HG02588 (cell line): ENCODE data around the gene SAMD4B.

Experiments
- ATAC-seq: cut with Tn5 transposase; IDR thresholded peaks from one replicate; pipeline ENCODE4 v1.9.1; 2021; ENCODE audit warnings: mild to moderate bottlenecking, moderate library complexity; ENCODE audit not compliant: unreplicated experiment

SAMD4B gene

DNA sequence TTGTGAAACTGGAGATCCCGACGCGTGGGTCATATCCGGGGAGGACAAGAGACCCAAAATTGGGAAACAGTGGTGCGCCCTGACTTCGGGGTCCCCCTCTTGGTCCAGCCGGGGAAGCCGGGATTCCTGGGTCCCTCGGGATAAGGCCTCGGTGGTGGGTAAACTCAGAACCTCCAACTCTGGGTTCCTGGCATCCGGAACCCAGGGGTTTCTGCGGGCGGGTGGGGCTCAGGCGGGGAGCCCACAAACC is 65.1 kb downstream of the SAMD4B start:
- no peak for ATAC-seq

DNA sequence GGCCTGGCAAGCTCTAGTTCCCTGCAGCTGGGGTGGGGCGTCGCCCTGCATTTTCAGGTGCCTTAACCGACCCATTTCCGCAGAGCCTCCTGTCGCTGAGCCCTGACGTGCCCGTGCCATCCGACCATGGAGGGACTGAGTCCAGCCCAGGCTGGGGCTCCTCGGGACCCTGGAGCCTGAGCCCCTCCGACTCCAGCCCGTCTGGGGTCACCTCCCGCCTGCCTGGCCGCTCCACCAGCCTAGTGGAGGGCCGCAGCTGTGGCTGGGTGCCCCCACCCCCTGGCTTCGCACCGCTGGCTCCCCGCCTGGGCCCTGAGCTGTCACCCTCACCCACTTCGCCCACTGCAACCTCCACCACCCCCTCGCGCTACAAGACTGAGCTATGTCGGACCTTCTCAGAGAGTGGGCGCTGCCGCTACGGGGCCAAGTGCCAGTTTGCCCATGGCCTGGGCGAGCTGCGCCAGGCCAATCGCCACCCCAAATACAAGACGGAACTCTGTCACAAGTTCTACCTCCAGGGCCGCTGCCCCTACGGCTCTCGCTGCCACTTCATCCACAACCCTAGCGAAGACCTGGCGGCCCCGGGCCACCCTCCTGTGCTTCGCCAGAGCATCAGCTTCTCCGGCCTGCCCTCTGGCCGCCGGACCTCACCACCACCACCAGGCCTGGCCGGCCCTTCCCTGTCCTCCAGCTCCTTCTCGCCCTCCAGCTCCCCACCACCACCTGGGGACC is 65.6 kb downstream of the SAMD4B start:
- no peak for ATAC-seq

DNA sequence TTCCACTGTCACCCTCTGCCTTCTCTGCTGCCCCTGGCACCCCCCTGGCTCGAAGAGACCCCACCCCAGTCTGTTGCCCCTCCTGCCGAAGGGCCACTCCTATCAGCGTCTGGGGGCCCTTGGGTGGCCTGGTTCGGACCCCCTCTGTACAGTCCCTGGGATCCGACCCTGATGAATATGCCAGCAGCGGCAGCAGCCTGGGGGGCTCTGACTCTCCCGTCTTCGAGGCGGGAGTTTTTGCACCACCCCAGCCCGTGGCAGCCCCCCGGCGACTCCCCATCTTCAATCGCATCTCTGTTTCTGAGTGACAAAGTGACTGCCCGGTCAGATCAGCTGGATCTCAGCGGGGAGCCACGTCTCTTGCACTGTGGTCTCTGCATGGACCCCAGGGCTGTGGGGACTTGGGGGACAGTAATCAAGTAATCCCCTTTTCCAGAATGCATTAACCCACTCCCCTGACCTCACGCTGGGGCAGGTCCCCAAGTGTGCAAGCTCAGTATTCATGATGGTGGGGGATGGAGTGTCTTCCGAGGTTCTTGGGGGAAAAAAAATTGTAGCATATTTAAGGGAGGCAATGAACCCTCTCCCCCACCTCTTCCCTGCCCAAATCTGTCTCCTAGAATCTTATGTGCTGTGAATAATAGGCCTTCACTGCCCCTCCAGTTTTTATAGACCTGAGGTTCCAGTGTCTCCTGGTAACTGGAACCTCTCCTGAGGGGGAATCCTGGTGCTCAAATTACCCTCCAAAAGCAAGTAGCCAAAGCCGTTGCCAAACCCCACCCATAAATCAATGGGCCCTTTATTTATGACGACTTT is 66.4 kb downstream of the SAMD4B start:
- ATAC-seq, result no peak

DNA sequence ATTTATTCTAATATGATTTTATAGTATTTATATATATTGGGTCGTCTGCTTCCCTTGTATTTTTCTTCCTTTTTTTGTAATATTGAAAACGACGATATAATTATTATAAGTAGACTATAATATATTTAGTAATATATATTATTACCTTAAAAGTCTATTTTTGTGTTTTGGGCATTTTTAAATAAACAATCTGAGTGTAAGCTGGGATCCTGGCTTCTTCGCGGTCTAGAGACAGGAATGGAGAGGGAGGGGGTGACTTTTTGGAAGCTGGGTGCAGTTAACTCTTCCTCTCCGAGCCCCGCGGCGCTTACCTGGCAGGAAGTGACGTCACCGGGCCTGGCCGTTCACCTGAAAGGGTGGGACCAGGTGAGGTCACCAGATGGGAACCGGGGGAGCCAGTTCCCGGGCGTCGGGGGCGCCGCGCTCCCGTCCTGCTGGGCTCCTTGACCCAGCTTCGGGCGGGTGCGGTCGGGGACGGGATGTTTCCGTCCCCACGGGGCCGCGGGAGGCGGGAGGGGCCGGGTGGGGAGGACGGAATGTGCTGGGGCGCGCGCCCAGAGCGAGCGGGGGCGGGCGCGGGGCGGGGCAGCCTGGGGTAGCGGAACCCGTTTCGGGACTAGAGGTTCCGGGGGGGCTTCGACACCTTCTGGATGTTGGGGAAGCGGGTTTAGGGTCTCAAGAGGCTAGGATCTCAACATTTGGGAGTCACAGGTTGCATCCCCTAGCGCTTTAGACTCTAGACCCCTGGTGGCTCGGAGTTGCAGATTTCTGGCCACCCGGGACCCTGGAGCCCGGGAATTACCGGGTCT is 67.2 kb downstream of the SAMD4B start:
- ATAC-seq, result no peak

DNA sequence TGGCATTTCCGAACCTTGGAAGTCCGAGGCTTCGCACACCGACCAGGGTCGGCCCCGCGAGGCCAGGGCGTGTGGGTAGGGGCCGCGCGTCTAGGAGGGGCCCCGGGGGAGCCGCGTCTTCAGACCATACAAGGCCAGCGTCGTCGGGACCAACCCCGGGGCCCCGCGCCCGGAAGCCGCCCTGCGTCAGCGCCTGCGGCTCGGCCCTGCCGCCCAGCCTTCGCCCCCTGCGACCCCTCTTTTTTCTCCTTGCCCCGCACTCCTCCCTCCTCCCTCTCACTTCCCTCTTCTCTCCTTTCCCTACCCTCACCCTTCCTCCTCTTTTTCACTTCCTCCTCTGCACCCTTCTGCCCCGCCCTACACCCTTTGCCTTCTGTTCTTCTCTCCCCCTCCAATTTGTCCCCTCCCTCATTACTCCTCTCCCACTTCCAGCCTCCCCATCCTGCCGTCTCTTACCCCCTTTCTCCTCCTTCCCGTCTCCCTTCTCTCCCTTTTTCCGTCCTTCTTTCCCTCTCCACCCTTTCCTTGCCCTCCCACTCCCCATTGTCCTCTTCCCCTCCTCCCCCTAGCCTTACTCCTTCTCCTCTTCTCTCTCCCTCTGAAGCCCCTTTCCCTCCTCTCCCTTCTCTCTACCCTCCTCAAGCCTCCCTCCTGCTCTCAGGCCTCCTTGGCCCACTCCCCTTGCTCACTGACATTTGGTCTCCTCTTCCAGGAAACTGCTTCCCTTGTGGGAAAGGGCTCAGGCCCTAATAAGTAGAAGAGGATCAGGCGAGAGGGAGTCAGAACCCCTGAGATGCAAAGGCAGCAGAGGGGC is 68.0 kb downstream of the SAMD4B start:
- no peak for ATAC-seq

DNA sequence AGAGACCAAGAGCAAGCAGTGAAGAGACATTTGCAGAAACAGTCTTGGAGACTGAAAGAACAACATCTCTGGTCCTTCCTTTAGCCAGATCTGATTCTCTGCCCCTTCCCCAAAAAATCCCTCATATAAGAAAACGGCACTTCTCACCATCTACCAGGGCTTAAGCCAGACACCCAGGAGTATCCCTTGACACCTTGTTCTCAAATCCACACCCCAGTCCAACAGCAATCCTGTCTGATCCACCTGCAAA is 68.5 kb downstream of the SAMD4B start:
- no peak for ATAC-seq

DNA sequence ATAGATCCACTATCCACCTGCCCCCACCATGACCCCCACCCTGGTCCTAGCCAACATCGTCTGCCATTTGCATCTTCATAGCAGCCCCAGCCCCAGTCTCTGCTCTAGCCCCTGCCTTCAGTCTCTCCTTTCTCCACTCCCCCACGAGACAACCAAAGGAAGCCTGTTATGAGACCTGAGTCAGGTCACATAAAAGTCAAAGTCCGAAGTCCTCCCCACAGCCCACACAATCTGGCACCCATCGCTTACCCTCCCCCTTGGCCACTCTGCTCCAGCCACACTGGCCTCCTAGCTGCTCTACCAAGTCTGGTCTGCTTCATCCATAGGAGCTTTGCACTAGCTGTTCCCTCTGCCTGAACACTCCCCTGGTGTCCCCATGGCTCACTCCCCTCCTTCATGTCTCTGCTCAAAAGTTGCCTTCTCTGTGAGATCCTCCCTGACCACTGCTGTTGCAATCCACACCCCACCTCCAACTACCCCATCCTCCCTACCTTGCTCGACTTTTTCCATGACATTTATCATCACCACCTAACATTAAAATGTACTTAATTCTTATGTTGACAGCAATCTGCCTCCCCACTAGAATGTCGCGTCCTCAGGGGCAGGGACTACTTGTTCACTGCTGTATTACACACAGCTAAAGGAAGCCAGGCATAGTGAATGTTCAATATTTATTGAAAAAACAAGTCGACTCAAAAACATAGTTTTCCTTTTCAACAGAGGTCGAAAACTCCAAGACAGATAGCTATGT is 69.0 kb downstream of the SAMD4B start:
- ATAC-seq, result no peak

DNA sequence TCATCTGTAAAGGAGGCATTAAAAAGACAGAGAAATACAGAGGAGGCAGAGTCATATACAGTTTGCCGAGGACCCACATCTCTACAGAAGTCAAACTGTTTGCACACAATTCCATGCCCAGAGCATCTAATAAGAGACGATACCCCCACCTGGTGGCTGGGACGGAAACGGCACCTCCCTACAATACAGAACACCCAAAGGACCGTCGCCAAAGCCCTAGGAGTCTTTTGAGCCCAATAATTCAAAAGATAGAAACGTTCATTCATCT is 69.5 kb downstream of the SAMD4B start:
- ATAC-seq, result peak; percentile 12

DNA sequence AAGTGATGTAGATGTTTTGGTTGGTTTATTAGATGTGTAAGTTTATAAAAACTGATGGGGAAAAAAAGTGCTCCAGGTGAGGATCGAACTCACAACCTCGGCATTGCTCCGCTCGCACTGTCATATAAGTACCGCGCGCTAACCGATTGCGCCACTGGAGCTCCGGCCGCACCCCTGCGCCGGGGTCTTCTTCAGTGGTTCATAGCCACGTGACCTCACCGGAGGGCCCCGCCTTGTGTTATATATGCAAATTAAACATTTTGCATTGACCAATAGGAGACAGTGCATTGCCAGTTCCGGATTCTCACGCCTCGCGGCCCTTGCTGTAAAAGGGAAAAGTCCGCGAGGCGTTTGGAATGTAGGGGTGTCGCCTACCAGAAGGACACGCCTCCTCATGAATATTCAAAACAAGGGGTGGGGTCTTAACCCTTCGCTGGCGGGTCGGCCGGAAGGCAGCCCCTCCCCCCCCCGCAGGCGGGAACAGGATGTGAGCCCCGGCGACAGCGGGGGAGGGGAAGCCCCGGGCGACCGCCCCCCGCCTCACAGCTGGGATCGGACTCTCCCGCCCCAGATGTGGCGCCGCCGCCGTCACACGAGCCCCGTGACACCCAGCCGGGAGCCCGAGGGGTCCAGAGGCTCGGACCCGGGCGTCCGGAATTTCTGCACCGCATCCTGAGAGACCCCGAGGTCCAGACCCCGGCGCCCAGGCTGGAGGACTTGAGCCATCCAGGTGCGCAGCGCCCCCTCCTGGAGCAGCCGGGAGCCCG is 70.1 kb downstream of the SAMD4B start, which contains the start of gene PLEKHG2:
Gene PLEKHG2, plus strand, starts transcription at position 570 of the 767 bp plus-strand sequence. CDS start 1,418 bp downstream, outside the sequence.
- ATAC-seq, result peak; percentile 49

DNA sequence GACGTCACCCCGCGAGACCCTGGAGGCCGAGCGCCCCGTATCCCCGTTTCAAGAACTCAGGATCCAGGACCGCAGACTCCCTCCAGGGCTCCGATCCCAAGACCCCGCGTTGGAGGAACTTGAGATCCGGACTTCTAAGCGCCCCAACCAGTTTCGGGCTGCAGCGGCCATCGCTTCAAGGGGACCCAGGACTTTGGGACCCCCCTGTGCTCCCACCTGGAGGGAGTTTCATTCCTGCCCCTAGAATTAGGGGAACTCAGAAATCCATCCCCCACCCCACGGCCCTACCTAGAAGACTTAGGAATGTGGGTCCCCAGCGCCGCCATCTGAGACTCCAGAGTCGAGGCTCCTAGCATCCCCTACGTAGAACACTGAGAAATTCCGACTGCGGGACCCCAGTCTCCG is 70.6 kb downstream of the SAMD4B start:
- ATAC-seq, result no peak

DNA sequence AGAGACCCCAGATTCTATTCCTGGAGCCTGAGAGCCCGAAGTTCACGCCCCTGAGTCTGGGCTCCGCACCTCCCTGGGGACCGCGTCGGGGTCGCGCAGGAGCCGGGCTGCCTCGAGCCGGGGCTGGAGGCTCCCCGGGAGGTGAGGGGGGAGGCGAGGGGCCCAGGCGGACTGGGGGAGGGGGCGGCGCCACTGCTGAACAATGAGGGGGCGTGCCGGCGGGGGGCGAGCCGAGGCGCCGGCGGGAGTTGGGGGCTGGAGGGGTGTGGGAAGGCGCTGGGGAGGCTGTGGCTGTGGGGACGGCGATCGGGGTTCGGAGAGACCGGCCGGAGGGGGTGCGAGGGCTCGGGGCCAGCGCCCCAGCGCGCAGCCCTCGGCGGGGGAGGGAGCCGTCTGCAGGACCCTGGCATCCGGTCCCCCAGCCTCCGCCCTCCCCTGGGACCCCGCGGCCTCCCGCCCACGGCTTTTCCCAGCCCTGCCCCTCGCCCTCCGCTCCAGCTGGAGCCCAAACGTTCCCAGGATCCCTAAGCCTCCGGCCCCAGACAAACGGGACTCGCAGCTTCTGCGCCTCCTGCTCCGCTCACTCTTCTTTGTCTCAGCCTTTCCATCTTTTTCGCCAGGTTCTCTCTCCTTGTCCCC is 71.2 kb downstream of the SAMD4B start:
- no peak for ATAC-seq

DNA sequence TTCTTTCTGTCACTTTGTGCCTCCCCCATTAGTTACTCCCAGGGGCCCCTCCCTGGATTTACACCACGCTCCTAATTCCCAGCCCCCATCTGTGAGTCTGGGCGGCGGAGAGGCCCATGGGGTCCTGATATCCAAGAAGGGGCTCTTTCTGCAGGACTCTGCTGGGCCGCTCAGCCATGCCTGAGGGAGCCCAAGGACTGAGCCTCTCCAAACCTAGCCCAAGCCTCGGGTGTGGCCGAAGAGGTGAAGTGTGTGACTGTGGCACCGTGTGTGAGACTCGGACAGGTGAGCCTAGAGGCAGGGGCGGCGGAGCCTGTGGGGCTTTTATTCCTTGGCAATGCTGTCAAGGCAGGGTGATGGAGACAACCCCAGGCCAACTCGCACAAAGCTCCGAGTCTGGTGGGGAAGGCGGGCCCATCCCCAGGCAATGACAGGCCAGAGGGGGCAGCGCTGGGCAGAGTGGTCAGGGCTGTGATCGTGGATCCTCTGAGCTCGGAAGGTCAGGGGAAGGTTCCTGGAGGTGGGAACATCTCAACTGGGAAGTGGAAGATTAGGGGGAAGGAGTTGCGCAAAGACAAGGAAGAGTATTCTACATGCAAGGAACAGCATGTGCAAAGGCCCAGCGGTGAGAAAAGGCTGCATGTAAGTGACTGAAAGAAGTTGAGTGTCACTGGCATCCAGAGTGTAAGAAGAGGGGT is 71.8 kb downstream of the SAMD4B start:
- no peak for ATAC-seq

DNA sequence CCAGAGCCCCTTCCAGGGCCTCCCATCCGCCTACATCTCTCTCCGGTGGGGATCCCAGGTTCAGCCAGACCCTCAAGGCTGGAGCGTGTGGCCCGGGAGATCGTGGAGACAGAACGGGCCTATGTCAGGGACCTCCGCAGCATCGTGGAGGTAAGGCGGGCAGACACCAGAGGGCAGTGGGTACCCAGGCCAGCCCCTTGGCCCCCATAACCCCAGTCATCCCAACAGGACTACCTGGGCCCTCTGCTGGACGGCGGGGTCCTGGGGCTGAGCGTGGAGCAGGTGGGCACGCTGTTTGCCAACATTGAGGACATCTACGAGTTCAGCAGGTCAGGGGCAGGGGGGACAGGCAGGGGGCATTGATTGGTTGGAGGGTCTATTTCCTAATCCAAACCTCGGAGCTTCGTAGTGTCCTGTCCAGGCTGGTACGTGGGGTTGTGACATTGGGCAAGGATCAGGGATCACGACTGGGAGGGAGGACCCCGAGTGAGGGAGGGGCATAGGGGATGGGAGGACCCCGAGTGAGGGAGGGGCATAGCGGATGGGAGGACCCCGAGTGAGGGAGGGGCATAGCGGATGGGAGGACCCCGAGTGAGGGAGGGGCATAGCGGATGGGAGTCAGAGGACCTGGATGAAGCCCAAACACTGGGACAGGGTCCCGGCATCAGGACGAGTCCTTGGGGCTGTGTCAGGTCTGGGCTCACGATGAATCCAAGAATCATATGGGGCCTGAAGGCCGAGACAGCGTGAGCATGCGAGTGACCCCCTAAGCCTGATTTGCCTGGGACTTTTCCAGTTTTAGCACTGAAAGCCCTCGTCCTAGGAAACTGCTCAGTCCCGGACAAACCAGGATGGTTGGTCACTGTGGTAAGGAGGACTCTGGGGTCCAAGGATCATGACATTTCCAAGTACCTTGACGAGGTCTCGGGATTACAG is 73.2 kb downstream of the SAMD4B start:
- no peak for ATAC-seq

DNA sequence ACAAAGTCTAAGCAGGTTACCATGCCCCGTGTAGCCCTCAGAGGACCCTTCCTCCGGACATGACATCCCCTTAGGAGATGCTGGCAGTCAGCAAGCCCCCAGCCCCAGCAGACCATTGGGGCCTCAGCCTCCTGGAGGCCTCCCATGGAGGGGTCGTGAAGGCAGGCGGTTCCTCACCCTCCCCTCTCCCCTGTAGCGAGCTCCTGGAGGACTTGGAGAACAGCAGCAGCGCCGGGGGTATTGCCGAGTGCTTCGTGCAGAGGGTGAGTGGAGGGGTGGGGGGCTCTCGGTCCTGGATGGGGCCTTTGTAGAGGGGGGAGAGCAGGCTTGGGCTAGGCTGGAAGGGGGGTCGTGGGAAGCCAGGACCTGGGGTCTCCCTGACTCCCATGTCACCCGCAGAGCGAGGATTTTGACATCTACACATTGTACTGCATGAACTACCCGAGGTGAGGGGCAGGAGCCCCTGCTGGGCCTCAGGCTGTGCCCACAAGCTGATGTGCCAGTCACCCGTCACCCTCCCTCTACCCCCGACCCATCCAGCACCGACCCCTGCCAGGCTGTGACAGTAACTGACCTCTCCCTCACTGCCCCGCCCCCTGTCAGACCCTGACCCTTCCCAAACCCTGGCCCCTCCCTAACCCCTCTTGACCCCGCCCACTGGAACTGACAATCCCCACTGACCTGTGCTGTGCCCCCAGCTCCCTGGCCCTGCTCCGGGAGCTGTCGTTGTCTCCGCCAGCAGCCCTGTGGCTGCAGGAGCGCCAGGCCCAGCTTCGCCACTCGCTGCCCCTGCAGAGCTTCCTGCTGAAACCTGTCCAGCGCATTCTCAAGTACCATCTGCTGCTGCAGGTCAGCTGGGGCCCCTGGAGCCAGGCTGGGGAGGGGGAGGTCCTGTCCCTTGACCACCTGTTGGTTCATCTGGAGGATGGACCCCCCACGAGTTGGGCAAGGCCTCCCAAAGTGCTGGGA is 74.2 kb downstream of the SAMD4B start:
- ATAC-seq, result no peak

DNA sequence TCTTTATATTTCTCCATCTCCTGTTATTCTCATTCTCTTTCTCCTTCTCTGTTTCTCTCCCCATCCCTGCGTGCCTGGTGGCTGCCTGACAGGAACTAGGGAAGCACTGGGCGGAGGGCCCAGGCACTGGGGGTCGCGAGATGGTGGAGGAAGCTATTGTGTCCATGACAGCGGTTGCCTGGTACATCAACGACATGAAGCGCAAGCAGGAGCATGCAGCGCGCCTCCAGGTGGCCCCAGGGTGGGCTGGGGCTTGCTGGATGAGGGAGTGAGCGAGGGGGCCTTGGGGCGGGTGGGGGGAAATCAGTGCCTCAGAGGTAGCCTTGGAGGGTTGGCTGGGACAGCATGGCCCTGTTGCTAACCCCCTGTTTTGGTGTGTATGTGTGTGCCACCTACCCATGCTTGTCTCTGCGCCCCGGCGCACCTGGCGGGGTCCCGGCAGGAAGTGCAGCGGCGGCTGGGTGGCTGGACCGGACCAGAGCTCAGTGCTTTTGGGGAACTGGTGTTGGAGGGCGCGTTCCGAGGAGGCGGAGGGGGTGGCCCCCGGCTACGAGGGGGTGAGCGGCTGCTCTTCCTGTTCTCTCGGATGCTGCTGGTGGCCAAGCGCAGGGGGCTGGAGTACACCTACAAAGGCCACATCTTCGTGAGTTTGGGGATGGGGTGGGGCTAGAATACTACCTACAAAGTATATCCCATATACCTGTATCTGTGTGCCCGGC is 75.4 kb downstream of the SAMD4B start:
- no peak for ATAC-seq

DNA sequence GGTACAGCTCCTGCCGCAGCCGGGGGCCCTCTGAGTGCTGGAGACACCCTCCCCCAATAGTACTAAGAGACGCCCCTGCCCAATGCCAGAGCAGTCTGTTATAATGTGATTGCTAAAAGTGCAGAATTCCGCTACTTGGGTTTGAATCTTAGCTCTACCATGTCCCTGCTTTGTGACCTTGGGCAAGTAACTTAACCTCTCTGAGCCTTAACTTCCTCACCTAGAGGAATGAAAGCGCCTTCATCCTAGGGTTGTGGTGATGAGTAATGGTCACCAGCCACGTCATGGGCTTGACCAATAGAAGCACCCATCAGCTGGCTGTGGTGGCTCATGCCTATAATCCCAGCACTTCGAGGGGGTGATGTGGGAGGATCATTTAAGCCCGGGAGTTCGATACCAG is 76.8 kb downstream of the SAMD4B start:
- ATAC-seq, result no peak
